AG10803 (cell line): ENCODE measurements around the gene TP53I11.

Experiments used
- DNase-seq: peaks from one replicate; pipeline ENCODE4 v3.0.0; 2010; ENCODE audit warnings: low read depth
- H3K4me3 ChIP-seq: 2 replicates; pipeline ENCODE4 v1.5.1; 2011; ENCODE audit warnings: mild to moderate bottlenecking, low read length, control low read depth
- CTCF ChIP-seq: conservative IDR thresholded peaks from 2 replicates; pipeline ENCODE4 v1.5.1; 2011; ENCODE audit warnings: mild to moderate bottlenecking, low read length, control low read depth, inconsistent platforms

TP53I11 gene

GRCh38 chr11:44986315-44986714, 35.6 kb upstream of the TP53I11 start:
- no peak for TF ChIP-seq CTCF
- no peak overlapping the region for H3K4me3 ChIP-seq
- DNase-seq: no peak

GRCh38 chr11:44985721-44986120, 35.0 kb upstream of the TP53I11 start:
- TF ChIP-seq CTCF: no peak
- H3K4me3 ChIP-seq: no peak overlapping the region
- DNase-seq: no peak

- no peak overlapping the region for H3K4me3 ChIP-seq
- TF ChIP-seq CTCF: no peak
- DNase-seq: no peak
These were observed 33.1 kb upstream of the TP53I11 start for GRCh38 chr11:44983786-44984185.

GRCh38 chr11:44982496-44983062, 31.9 kb upstream of the TP53I11 start:
- no peak overlapping the region for H3K4me3 ChIP-seq
- TF ChIP-seq CTCF: no peak
- no peak for DNase-seq

GRCh38 chr11:44980533-44981427, 30.1 kb upstream of the TP53I11 start:
- DNase-seq: no peak
- no peak for TF ChIP-seq CTCF
- H3K4me3 ChIP-seq: no peak overlapping the region

GRCh38 chr11:44979543-44980399, 29.1 kb upstream of the TP53I11 start:
- DNase-seq: no peak
- TF ChIP-seq CTCF: no peak
- no peak overlapping the region for H3K4me3 ChIP-seq
